HG03342 (cell line): ENCODE results near the gene RPL14.
"Not testable (repeated sequence)": the region's sequence is repeated elsewhere in the genome, so short reads cannot be mapped to it uniquely, and the experiment has no call there.

Experiments used
- ATAC-seq: cut with Tn5 transposase; IDR thresholded peaks from one replicate; pipeline ENCODE4 v1.9.1; 2021; ENCODE audit warnings: mild to moderate bottlenecking, moderate library complexity; ENCODE audit not compliant: unreplicated experiment

The RPL14 gene

DNA sequence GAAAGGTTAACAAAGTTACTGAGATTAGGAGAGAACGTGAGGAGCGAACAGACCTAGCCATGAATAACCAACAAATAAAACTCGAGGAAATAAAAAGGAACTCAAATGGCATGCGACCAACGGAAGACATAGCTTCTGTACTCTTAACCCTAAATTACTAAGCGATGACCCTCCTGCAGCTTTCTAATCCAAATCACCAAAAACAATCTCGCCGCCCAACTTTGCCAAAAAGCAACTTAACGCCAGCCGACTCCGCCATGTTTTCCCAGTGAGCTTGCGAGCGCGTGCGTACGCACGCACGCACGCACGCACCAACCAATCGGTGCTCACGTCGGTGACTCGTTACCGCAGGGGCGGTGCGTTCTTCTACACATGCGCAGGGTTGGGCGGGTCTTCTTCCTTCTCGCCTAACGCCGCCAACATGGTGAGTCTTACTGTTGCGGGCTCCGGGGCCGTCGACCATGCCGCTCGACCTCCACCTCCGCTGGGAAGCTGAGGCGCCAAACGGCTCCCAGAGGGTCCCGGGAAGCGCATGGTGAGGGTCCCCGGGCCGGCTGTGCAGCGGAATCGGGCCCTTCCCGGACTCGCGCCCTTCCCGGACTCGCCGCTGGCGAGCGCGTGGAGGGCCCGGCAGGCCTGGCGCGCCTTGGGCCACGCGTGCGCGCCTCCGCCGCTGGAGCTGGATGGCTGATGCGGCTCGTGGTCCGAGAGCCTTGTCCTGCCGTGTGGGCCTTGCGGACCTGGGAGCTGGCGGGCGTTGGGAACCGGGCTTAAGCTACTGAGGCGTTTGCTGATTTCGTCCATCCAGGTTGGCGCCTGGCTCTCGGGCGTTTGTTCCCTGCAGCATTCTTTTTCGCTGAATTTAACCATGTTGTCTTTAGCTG lies at the start of gene RPL14:
Gene RPL14, plus strand, starts transcription at position 400 of the 884 bp plus-strand sequence. Its CDS starts 133 bp downstream, at position 533.
- peak; percentile 65 for ATAC-seq

DNA sequence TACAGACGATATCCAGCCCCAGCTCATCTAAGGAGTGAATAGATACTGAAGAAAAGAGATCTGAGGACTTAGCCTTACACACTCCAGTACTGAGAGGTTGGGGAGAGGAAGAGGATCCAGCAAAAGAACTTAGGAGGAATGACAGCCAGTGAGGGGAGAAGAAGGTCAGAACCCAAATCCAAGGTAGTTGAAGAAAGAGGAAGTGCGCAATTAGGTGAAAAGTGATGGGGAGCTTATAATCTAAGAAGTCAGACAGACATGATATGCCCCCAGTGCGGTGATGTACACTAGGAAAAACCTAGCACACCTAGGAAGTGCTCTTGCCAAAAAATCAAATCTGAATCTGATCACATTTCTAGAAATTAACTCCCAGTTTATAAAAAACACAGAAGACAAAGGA lies 49.5 kb upstream of the RPL14 start:
- no peak for ATAC-seq

DNA sequence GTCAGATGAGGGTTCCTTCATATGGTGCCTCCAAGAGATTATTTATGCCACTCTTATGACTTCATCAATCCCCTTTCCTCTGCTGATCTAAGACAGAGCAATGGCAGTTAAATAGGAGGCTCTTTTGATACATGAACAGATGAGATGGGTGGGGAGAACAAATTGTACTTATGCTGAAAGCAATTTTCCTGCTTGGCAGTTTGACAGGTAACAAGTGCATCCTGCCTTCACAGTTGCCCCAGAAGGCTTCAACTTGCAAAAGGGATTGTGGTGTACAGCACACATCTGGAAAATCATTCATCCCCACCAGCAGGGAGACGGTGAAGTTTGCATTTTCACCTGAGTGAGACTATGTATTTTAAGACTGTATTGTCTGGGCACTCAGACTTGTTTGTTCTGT lies 42.9 kb upstream of the RPL14 start:
- ATAC-seq: no peak

DNA sequence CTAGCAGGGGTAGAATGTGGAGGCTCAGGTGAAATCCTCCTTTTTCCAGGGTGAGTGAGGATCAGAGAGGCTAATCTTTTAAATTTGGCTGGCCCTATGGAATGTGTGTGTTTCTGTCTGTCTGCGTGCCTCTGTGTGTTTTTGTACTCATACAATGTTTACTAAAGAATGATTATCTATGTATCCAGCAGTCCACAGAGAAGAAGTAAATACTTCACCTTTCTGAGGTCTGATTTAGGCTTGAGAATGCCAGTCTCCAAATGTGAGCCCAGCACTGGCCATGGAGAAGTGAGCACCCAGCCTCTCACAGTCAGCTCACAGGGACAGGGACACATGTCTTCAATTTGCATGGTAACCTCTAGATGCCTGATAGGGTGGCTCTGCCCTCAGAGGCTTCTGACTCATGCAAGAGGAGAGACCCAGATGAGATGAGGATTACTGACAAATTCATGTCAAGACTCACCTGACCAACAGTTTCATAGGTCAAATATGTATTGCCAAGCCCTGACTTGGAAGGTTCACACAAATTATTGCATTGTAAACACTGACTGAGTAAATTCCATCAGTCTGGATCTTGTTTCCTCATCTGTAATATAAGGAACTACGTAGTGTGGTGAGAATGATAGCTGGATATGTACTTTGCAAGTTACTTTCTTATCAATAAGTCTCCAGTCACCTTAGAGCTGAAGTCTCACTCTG lies 39.1 kb upstream of the RPL14 start:
- no peak for ATAC-seq

DNA sequence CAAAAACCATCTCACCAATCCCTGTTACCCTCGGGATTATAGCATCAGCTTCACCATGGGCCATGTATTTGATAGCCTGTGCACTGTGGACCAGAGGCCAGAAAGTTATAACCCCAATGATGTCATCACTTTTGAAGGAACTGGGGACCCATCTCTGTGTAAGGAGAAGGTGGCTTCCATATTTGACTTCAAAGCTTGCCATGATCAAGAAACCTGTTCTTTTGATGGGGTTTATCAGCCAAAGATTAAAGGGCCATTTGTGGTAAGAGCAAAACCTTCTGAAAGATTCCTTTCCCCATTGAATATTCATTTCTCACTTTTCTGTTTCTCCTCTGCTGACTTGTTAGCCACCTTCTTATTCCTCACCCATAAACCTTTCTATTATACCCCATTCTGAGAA lies 34.3 kb upstream of the RPL14 start:
- no peak for ATAC-seq

DNA sequence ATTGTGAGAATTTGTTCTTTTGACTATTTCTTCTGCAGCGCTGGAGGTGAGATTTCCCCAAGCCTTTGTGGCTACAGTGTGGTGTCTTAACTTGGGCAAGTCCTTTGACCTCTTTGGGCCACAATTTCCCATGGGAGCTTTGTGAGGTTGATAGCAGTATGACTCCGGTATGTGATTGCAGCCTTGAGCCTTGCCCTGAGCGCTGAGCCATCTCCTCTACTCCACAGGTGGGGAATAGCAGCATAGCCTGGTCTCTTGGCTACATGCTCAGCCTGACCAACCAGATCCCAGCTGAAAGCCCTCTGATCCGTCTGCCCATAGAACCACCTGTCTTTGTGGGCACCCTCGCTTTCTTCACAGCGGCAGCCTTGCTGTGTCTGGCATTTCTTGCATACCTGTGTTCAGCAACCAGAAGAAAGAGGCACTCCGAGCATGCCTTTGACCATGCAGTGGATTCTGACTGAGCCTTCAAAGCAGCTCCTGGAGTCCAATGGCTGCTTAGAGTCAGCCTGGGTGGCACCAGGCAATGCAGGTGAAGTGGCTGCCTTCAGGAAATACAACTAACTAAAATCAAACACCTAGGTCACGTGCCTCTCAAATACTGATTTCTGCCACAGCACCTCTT lies 30.0 kb upstream of the RPL14 start:
- ATAC-seq: no peak

DNA sequence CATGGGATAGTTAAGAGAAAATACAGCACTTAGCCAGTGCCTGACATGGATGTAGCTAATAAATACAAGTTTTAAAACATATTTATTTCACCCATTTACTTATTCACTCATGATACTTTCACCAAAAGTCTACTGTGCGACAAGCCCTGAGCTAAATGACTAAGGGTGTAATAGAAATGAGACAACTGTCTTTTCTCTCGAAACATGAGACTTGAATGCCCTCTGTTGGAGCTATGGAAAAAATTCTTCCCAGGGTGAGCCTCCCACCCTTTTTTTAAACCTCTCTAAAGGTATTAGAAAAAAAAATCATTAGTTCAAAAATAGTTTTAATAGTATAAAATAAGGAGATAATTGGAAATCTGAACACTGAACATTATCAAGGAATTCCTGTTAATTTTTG lies 24.3 kb upstream of the RPL14 start:
- no peak for ATAC-seq

DNA sequence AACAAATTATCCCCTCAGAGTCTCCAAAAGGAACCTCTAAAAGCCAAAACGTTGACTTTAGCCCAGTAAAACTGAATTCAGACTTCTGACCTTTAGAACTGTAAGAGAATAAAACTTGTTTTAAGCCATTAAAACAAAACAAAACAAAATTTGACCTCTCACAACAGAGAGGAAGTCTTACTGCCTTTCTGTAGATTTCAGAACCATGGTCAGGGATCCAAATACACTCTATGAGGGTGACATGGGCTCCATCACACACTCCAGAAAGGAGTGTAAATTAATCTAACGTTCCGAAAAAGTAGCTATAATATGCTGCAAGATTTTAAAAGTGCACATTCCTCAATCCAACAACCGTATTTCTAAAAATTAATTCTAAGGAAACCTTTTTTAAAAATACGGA lies 19.2 kb upstream of the RPL14 start:
- ATAC-seq: no peak

DNA sequence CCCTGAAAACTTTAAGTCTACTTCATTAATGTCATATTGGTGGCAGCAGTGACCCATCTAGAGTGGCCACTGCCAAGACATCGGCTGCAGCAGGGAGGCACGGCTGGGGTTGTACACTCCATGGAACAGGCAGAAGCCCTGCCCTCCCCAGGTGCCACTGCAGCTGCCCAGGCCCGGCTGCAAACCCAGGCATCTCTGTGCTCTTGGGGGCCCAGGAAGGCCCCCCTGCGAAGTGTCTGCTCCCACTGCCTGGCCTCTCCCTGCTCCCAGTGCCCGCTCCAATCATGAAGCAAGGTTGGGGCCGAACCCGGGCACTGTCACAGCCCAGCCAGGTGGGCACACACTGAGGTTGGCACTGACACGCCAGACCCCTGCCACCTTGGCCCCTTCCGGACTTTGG lies 12.1 kb upstream of the RPL14 start:
- no peak for ATAC-seq

DNA sequence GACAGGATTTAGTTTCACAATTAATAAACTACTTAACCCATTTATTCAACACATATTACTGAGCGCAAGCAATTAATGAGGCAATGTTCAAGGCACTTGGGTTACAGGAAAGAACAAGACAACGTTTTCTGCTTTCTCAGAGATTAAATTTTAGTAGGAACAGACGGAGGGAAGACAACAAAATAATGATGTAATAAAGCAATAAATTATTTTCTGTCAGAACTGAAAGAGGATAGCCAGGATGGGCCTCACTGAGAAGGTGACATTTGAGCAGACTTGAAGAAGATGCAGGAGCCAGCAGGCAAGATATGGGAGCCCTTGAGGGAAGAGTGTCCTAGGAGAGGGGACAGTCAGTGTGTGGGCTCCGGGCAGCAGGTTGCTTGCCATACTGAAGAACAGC lies 11.3 kb upstream of the RPL14 start:
- no peak for ATAC-seq

DNA sequence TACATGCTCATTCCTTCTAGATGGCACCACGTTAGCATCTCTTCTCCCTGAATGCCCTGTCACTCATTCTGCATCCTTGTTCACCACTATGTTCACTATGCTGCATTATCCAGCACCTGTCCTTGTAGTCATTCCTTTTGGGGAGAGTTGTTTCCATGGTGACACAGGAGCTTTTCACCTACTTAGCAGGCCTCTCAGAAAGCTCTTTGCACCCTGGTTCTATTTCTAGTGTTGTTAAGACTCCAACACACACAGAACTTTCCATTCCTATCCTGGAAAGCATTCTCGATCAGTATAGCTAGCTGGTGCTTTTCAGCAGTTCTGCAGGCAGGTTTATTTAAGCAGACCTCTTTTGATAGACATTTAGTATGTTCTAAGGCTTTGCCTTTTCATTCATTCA lies 6.7 kb upstream of the RPL14 start:
- no peak for ATAC-seq

DNA sequence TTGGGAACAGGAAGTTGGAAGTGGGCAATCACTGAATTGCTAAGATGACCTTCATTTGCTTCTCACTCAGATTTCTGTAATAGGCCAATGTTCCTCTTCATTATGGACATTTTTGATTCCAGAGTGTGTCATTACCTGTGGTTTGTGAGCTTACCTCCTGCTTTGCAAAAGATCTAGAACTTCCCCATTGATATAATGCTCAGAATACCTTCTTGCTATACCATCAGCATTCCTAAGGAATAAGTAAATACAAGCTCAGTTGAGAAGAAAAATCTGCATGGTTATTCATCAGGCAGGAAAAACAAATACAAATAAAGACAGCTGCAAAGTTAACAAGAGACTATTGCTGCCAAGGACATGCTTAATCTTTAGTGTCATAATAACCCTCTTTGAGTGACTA lies 5.6 kb upstream of the RPL14 start:
- ATAC-seq: no peak

DNA sequence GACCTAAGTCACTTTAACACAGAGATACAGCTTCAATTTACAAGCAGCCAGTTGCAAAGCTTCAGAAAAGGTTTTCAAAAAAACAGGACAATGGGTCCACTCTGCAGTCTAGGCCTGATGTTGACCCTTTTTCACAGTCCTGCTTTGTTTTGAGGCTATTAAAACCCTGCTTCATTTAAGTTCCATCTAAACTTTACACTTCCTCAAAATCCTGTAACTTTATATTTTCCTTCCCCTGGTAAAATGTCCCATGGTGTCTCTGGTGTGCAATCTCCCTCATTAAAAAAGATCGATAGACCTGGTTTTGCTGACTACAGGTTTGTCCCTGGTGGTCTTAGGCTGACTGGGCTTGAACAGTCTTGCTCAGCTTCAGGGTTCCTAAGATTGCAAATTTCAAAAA lies 5.1 kb upstream of the RPL14 start:
- ATAC-seq: no peak

DNA sequence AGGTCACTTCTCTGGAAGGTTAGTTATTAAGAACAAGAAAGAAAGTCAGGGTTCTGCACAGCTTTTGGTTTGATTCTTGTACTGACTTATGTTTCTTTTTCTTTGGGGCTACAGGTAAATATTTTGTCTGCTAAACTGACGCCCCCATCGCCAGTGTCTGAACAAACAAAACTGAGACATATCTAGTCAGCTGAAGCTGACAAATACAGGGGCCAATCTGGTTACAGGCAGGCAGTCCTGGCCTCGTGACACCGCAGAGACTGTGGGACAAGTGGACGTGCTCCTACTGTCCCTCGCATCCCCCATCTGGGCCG lies 4.6 kb upstream of the RPL14 start:
- ATAC-seq: no peak

DNA sequence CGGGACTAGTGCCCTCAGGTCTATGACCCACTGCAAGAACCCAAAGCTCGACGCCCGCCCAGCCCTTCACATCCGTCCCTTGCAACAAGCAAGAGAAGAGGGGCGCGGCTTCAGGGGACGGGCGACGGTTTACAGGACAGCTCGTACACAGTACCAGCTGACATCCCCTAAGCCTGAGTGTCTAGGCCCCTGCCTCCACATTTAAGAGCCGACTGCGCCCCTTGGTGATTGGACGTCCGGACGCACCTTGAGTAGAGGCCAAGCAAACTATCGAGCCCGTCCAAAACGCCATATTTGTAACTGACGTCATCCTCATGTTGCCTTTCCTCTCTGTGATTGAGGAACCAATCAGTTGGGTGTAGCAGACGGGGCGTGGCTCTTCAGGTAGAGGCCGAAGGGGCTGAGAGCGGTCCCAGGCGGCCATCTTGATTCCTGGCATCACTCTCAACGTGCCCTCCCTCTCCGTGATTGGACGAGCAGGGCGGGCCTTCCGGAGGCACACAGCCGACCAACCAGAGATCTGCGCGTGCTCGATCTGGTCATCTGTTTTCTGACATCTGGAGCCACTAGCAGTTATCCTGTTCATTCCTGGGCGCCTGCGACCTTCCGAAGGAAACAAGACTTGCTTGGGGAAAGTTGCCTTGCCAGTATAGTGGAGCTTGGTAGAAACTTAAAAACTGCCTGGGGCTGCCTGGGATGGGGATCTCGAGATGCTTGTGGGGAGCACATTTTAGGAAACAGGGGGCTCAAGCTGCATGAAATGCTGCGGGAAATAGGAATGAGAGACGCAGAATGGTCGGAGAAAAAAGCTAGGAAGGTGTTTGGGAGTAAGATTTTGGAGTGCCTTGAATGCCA lies 4.0 kb upstream of the RPL14 start:
- peak; percentile 95 for ATAC-seq

DNA sequence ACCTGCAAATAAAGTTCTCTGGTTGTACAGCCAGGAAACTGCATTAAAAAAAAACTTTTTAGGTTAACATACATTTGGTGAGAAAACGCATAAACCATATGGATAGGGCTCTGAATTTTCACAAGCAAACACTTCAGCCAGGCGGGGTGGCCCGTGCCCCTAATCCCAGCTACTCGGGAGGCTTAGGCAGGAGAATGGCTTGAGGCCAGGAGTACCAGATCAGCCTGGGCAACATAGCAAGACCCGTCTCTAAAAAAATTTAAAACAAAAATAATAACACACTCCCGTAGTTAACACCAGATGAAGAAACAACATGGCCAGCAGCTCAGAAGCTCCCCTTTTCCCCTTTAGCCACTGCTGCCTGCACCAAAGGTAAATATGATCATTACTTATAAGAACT lies 3.2 kb upstream of the RPL14 start:
- ATAC-seq: no peak

DNA sequence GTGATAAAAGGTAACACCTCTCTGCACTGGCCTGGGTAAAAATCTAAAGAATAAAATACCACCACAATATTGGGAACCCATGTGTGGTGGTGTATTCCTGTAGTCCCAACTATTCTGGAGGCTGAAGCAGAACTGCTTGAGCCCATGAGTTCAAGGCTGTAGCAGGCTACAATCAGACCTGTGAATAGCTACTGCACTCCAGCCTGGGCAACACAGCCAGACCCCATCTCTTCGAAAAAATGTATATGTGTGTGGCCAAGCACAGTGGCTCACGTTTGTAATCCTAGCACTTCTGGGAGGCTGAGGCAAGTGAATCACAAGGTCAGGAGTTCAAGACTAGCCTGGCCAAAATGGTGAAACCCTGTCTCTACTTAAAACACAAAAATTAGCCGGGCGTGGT lies 1.8 kb upstream of the RPL14 start:
- ATAC-seq: no peak

DNA sequence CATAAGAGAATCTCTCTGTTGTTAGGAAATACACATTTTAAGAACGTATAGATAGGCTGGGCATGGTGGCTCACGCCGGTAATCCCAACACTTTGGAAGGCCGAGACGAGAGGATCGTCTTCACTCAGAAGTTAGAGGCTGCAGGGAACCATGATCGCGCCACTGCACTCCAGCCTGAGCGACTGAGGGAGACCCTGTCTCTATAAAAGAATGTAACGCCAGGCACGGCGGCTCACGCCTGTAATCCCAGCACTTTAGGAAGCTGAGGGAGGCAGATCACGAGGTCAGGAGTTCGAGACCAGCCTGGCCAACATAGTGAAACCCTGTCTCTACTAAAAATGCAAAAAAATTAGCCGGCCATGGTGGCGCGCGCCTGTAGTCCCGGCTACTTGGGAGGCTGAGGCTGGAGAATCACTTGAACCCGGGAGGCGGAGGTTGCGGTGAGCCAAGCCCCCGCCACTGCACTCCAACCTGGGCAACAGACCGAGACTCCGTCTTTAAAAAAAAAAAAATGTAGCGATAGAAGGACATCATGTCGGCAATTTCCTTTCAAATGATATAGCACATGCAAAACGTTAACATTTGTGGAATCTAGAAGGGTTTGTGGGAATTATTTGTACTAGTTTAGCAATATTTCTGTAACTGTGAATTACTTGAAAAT lies 730 bp upstream of the RPL14 start:
- no peak for ATAC-seq

DNA sequence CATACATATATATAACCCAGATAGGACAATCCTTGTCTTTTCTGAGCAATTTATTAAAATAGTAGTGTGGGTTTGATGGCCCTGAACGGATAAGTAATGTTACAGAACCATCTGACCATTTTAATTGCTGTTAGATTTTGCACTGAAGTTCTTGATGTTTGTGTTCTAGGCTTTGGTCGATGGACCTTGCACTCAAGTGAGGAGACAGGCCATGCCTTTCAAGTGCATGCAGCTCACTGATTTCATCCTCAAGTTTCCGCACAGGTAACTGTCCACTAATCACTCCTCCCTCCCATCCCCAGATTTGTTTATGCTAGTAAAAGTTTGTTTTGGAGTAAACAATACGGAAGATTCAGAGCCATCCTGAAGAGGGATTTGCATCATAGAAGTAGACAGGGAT lies 1.3 kb downstream of the RPL14 start:
- ATAC-seq: no peak

DNA sequence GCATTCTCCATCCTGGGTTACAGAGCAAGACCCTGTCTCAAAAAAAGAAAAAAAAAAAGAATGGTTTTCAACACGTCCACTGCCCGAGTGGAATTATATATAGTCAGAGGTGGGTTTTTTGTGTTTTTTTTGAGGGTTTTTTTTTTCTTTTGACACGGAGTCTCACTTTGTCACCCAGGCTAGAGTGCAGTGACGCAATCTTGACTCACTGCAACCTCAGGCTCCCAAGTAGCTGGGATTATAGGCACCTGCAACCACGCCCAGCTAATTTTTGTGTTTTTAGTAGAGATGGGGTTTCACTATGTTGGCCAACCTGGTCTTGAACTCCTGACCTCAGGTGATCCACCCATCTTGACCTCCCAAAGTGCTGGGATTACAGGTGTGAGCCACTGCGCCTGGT lies 3.3 kb downstream of the RPL14 start:
- not testable (repeated sequence) for ATAC-seq

DNA sequence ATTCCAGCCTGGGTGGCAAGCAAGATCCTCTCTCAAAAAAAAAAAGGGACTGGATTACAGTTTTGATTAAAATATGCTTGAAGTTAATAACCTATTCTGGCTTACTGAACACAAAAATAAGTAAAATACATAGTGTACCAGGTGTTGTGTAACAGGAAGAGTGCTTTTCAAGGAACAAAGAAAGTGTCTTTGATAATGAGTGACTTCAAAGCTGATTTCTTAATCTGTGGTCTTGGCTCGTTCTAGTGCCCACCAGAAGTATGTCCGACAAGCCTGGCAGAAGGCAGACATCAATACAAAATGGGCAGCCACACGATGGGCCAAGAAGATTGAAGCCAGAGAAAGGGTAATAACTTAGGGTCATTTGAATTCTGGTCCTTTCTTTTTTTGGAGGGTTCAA lies 4.0 kb downstream of the RPL14 start:
- ATAC-seq: no peak
